ENCODE data around the gene CD200R1.
A peak's percentile ranks its signal among the peaks of the same experiment; 100 is the strongest.
"Not testable (repeated sequence)": the region's sequence is repeated elsewhere in the genome, so short reads cannot be mapped to it uniquely, and the experiment has no call there.

CD200R1 gene

GRCh38 chr3:112948346-112948838, 26.5 kb downstream of the CD200R1 start:
- no peak for TF ChIP-seq CTCF (IDR thresholded peaks at IDR 0.05; ENCODE audit: extremely low read depth, insufficient read depth, missing control alignments)
- in situ Hi-C loops (cut with MboI; ENCODE audit: low pct_unique_long_range_greater_than_20kb, low sequenced_read_pairs, unreplicated experiment), result no loop called here
- no peak for DNase-seq (ENCODE audit: low spot score)

DNA sequence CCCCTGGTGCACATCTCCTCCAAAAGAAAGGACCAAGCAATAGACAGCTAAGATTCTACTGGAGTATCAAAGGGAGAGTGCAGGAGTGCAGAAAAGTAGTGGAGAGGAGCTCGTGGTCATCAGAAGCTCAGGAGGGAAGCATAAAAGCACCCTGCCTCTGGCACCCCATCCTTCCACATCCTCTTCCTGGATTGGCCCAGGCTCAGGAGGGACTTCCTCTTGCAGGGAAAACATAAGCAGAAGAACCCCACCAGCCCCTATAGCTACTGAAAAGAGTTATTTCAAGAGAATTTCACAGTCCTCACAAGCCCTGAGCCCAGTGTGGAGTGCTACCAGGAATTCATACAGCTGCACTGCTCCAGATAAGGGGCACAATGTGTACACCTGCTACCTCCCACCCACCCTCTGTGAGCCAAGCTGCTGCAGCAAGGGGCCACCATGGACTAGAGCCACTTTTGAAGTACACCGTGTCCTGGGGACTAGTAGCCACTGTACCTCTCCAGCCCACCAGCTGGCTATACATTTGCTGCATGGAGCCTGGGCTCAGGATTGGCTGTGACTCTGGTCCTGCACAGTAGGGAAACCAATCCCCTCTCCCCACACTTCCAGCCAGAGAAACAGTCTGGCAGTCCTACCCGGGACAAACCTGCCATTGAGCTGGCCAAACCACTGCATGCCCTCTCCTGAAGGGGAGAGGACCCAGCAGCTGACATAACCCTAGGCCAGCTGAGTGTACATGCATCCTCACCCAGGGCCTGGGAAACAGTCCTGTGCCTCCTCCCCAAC, 43.0 kb downstream of the CD200R1 start:
- in situ Hi-C loops (cut with MboI; ENCODE audit: low pct_unique_long_range_greater_than_20kb, low sequenced_read_pairs, unreplicated experiment), result no loop called here
- no peak for TF ChIP-seq CTCF (IDR thresholded peaks at IDR 0.05; ENCODE audit: extremely low read depth, insufficient read depth, missing control alignments)
- no peak for DNase-seq (ENCODE audit: low spot score)

DNA sequence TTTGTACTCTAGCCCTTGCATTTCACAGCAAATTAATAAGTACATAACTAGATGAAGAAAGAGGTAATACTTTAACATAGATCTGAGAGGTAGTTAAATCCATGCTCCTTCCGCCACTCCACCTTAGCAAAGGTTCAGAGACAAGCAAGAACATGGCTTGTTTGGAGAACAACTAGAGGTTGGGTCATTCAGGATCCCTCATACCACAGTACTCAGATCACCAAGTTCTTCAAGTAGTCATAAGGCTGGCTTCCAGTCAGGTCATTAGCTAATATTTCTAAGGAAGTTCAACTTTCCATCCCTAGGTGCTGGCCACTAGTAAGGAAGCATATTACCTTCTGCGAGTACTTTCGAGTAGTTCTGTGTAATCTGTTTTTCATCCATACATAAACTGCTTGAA, 44.1 kb downstream of the CD200R1 start:
- in situ Hi-C loops (cut with MboI; ENCODE audit: low pct_unique_long_range_greater_than_20kb, low sequenced_read_pairs, unreplicated experiment), result no loop called here
- no peak for TF ChIP-seq CTCF (IDR thresholded peaks at IDR 0.05; ENCODE audit: extremely low read depth, insufficient read depth, missing control alignments)
- no peak for DNase-seq (ENCODE audit: low spot score)

DNA sequence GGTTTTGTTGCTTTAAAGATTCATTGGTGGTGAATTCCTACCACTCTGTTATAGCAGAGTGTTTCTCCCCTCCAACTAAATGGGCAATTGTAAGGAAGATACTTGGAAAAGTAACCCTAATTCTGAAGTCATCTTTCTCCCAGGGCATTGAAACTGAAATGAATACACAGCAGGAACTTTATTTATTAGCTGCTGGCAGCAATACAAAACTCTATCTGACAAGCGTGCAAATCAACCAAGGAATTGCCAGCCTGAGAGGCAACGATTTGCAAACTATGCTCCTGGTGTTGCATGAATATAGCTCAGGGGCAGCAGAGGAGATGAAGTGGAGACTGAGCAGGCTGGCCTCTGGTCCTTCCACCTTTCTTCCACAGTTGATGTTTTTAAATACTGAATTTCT, 48.9 kb downstream of the CD200R1 start:
- in situ Hi-C loops (cut with MboI; ENCODE audit: low pct_unique_long_range_greater_than_20kb, low sequenced_read_pairs, unreplicated experiment), result no loop called here
- DNase-seq (ENCODE audit: low spot score), result no peak
- no peak for TF ChIP-seq CTCF (IDR thresholded peaks at IDR 0.05; ENCODE audit: extremely low read depth, insufficient read depth, missing control alignments)

DNA sequence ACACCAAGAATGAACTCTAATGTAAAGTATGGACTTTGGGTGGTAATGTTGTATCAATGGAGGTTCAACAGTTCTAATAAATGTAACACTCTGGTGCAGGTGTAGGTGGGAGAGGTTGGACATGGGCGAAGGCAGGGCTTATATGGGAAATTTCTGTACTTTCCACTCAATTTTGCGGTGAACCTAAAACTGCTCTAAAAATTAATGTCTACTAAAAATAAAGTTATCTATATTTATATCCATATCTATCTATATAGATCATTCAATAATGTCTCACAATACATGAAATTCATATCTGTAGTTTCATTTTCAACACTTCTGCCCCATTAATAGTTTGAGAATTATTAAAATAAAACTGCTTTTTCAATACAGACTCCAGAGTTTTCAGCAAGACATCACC, 49.3 kb downstream of the CD200R1 start:
- DNase-seq (ENCODE audit: low spot score), result no peak
- in situ Hi-C loops (cut with MboI; ENCODE audit: low pct_unique_long_range_greater_than_20kb, low sequenced_read_pairs, unreplicated experiment), result no loop called here
- TF ChIP-seq CTCF (IDR thresholded peaks at IDR 0.05; ENCODE audit: extremely low read depth, insufficient read depth, missing control alignments), result no peak

DNA sequence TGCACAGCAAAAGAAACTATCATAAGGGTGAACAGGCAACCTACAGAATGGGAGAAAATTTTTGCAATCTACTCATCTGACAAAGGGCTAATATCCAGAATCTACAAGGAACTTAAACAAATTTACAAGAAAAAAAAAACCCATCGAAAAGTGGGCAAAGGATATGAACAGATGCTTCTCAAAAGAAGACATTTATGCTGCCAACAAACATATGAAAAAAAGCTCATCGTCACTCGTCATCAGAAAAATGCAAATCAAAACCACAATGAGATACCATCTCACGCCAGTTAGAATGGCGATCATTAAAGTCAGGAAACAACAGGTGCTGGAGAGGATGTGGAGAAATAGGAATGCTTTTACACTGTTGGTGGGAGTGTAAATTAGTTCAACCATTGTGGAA, 55.4 kb downstream of the CD200R1 start:
- in situ Hi-C loops (cut with MboI; ENCODE audit: low pct_unique_long_range_greater_than_20kb, low sequenced_read_pairs, unreplicated experiment); DNase-seq (ENCODE audit: low spot score): not testable (repeated sequence)

DNA sequence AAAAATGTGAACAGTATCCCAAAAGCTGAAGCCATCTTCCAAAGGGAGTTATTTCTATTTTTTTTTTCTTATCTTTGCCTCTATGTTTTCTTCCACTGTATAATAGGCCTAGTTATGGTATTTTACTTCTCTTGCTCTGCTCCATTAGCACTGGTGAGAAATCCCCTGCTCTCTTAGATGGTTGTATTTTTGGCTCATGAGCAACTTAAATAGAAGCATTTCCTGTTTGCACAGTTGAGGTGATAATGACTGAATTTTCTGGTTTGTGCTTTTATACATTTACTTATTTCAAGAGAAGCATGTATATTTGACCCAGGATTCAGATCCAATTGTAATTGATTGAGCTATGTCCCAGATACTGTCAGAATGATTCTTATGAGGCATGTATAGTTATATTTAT, 66.7 kb downstream of the CD200R1 start:
- no peak for TF ChIP-seq CTCF (IDR thresholded peaks at IDR 0.05; ENCODE audit: extremely low read depth, insufficient read depth, missing control alignments)
- DNase-seq (ENCODE audit: low spot score), result peak; percentile 16
- in situ Hi-C loops (cut with MboI; ENCODE audit: low pct_unique_long_range_greater_than_20kb, low sequenced_read_pairs, unreplicated experiment), result no loop called here
